ENCODE measurements around the gene MARCHF3.

GRCh38 chr5:127053049-127053448 lies 22.7 kb upstream of the MARCHF3 start:
- TF ChIP-seq RARB (CRISPR knock-in tag; IDR thresholded peaks at IDR 0.05) (no peak), PATZ1 (CRISPR knock-in tag; IDR thresholded peaks at IDR 0.05; ENCODE audit: borderline replicate concordance) (no peak), ZNF565 (CRISPR knock-in tag; conservative IDR thresholded peaks at IDR 0.05; ENCODE audit: low read depth) (no peak)
